ENCODE results near the gene SPTLC2. TPM values are rescaled to one million over a fixed set of nuclear protein-coding genes. Genes with fewer than 3 reads are reported as not detected.

The SPTLC2 gene
- total RNA-seq, 1 experiment from 2014 or later: 32.6 TPM

DNA sequence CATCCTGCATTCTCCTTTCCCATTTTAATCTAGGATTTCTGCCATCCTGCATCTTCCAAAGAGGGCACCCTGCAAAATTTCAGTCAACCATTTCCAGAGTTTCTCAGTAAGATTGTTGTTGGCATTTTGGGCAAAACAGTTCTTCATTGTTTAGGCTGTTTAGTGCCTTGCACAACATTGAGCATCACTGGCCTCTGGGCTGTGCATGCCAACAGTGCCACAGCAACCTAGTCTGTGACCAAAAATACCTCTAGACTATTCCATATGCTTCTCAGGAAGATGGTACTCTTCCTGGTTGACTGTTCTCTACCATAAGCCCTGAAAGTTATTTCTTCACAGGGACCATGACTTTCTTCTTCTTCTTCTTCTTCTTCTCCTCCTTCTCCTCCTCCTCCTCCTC lies 85.4 kb downstream of the SPTLC2 start:
- Histone ChIP-seq H2BK5ac (ENCODE audit: insufficient read length, low read length) (no peak overlapping the region), H3K27me3 (ENCODE audit: insufficient read depth, low read length) (no peaks in the 10 kb centered on the region), H3K4ac (ENCODE audit: low read depth, low read length) (no peak overlapping the region), H3K79me2 (ENCODE audit: insufficient read depth, low read length) (no peaks in the 10 kb centered on the region), H3K4me2 (ENCODE audit: insufficient read depth, insufficient read length, low read length) (no peak overlapping the region), H3K9me3 (ENCODE audit: control insufficient read depth, low read depth, low read length) (no peaks in the 10 kb centered on the region), H2AFZ (ENCODE audit: low read length) (no peak overlapping the region), H3K9ac (ENCODE audit: extremely low read depth, insufficient read length, low read length) (no peak overlapping the region), H4K5ac (ENCODE audit: insufficient read length, low read depth, low read length) (no peak overlapping the region), H4K91ac (ENCODE audit: insufficient read length, low read depth, low read length) (no peak overlapping the region), H3K27ac (ENCODE audit: insufficient read length, low read depth, low read length) (no peak overlapping the region), H2AK5ac (ENCODE audit: insufficient read length, low read length) (no peak overlapping the region), H3K79me1 (ENCODE audit: insufficient read depth, low read depth, low read length, poor library complexity, severe bottlenecking) (no peaks in the 10 kb centered on the region), H3K4me1 (ENCODE audit: insufficient read depth, low read length) (no peaks in the 10 kb centered on the region), H2BK15ac (ENCODE audit: low read depth, low read length) (no peak overlapping the region), H3K56ac (ENCODE audit: insufficient read length, low read depth, low read length) (no peak overlapping the region), H3T11ph (ENCODE audit: low read length) (no peak overlapping the region), H2BK120ac (ENCODE audit: low read depth, low read length, poor library complexity, severe bottlenecking) (no peak overlapping the region), H3K18ac (ENCODE audit: insufficient read length, low read depth, low read length) (no peak overlapping the region), H2BK20ac (ENCODE audit: low read depth, low read length, poor library complexity, severe bottlenecking) (no peak overlapping the region), H2BK12ac (ENCODE audit: insufficient read length, low read depth, low read length) (no peak overlapping the region), H3K14ac (ENCODE audit: insufficient read depth, low read length) (no peak overlapping the region), H4K20me1 (ENCODE audit: control insufficient read depth, insufficient read depth, insufficient read length) (no peaks in the 10 kb centered on the region), H4K8ac (replicated peaks; ENCODE audit: insufficient read length, low read depth, low read length) (no peak overlapping the region), H3K23ac (ENCODE audit: insufficient read length, low read depth, low read length) (no peak overlapping the region), H3K23me2 (ENCODE audit: insufficient read length, low read depth, low read length, poor library complexity, severe bottlenecking) (no peaks in the 10 kb centered on the region)
- Mint-ChIP-seq H3K36me3 (ENCODE audit: insufficient read depth in 1 of 3, low read depth in 3 of 3) (peaks cover 8 to 18% (median 13%) of the 10 kb centered on the region in 3 experiments; a peak in 6 of 7 replicates), H3K9me3 (no peaks in the 10 kb centered on the region), H3K27me3 (ENCODE audit: low read depth) (no peaks in the 10 kb centered on the region), H3K27ac (0 out of 7 replicates have a peak overlapping the region, but pooled peaks of 1 of the 3 experiments have one; percentile 22), H3K4me3 (no peak overlapping the region), H3K4me1 (no peaks in the 10 kb centered on the region)
- TF ChIP-seq, protein P1, sequence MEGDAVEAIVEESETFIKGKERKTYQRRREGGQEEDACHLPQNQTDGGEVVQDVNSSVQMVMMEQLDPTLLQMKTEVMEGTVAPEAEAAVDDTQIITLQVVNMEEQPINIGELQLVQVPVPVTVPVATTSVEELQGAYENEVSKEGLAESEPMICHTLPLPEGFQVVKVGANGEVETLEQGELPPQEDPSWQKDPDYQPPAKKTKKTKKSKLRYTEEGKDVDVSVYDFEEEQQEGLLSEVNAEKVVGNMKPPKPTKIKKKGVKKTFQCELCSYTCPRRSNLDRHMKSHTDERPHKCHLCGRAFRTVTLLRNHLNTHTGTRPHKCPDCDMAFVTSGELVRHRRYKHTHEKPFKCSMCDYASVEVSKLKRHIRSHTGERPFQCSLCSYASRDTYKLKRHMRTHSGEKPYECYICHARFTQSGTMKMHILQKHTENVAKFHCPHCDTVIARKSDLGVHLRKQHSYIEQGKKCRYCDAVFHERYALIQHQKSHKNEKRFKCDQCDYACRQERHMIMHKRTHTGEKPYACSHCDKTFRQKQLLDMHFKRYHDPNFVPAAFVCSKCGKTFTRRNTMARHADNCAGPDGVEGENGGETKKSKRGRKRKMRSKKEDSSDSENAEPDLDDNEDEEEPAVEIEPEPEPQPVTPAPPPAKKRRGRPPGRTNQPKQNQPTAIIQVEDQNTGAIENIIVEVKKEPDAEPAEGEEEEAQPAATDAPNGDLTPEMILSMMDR (conservative IDR thresholded peaks at IDR 0.05): no peak
- no peak for DNase-seq
